Astrocyte of the cerebellum (primary cell): Measurements from ENCODE around the gene NDUFV1.
"Not testable (repeated sequence)": the region's sequence is repeated elsewhere in the genome, so short reads cannot be mapped to it uniquely, and the experiment has no call there.

Source experiments
- DNase-seq: peaks from one replicate; pipeline ENCODE4 v3.0.0-alpha.2; 2011; ENCODE audit warnings: low read depth
- H3K4me3 ChIP-seq: 2 replicates; pipeline ENCODE4 v1.5.1; 2011; ENCODE audit warnings: mild to moderate bottlenecking, low read depth, low read length, moderate library complexity
- in situ Hi-C: cut with HindIII; loops from 2 replicates; pipeline ENCODE4 v1.10.0; 2017; ENCODE audit warnings: low sequenced_read_pairs
- TF ChIP-seq, protein P1 (sequence below): IDR thresholded peaks from 2 replicates; pipeline ENCODE4 v1.5.1; 2012; ENCODE audit warnings: low read length, low read depth, moderate library complexity, mild to moderate bottlenecking; ENCODE audit errors: missing control alignments

The NDUFV1 gene

GRCh38 chr11:67633758-67634365, 27.1 kb downstream of the NDUFV1 start:
- in situ Hi-C loops = no loop called here
- no peak overlapping the region for H3K4me3 ChIP-seq
- no peak for DNase-seq
- TF ChIP-seq, protein P1, sequence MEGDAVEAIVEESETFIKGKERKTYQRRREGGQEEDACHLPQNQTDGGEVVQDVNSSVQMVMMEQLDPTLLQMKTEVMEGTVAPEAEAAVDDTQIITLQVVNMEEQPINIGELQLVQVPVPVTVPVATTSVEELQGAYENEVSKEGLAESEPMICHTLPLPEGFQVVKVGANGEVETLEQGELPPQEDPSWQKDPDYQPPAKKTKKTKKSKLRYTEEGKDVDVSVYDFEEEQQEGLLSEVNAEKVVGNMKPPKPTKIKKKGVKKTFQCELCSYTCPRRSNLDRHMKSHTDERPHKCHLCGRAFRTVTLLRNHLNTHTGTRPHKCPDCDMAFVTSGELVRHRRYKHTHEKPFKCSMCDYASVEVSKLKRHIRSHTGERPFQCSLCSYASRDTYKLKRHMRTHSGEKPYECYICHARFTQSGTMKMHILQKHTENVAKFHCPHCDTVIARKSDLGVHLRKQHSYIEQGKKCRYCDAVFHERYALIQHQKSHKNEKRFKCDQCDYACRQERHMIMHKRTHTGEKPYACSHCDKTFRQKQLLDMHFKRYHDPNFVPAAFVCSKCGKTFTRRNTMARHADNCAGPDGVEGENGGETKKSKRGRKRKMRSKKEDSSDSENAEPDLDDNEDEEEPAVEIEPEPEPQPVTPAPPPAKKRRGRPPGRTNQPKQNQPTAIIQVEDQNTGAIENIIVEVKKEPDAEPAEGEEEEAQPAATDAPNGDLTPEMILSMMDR = no peak

- in situ Hi-C loops = no loop called here
- no peak for DNase-seq
- TF ChIP-seq, protein P1 = no peak
- H3K4me3 ChIP-seq = no peak overlapping the region
Measured at GRCh38 chr11:67634366-67635230, 27.9 kb downstream of the NDUFV1 start.

DNA sequence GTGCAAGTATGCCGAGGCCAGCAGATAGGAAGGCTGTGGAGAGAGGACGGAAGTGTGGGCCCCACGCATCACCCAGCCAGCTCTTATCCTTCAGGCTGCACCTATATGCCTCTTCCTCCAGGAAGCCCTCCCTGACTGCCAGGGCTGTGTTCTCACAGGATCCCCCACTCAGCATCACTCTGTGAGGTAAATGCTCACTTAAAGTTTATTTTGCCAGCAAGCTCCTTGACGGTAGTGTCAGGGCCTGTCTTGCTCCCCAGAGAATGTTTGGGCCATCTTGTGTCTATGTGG, 28.4 kb downstream of the NDUFV1 start:
- DNase-seq = no peak
- no peak overlapping the region for H3K4me3 ChIP-seq
- in situ Hi-C loops = no loop called here
- TF ChIP-seq, protein P1 = no peak

DNA sequence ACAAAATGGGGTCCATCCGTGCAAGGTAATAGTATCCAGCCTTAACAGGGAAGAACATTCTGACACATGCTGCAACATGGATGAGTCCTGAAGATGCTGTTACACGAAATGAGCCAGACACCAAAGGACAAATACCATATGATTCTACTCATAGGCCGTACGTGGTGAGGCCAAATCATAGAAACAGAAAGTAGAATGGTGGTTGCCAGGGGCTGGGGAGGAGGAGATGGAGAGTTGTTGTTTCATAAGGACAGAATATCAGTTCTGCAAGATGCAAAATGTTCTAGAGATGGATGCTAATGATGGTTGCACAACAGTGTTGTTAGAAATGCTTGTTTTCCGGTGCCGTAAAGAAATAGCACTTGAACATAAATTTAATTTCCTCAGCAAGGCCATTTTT, 30.2 kb downstream of the NDUFV1 start:
- H3K4me3 ChIP-seq = no peak overlapping the region
- TF ChIP-seq, protein P1 = no peak
- in situ Hi-C loops = no loop called here
- DNase-seq = no peak

GRCh38 chr11:67637441-67637840, 30.7 kb downstream of the NDUFV1 start:
- H3K4me3 ChIP-seq, in situ Hi-C loops, DNase-seq: not testable (repeated sequence)

- no peak for DNase-seq
- no peak overlapping the region for H3K4me3 ChIP-seq
- in situ Hi-C loops = no loop called here
- TF ChIP-seq, protein P1 = no peak
Measured at GRCh38 chr11:67638535-67639437, 32.0 kb downstream of the NDUFV1 start.
